GM20000 (cell line): ENCODE data around the gene RPL18A.

Experiments
- DNase-seq: peaks from one replicate; pipeline ENCODE4 v3.0.0; 2012; ENCODE audit warnings: low spot score
- TF ChIP-seq, protein P1 (sequence below): IDR thresholded peaks from 2 replicates; pipeline ENCODE4 v1.5.1; 2012; ENCODE audit warnings: mild to moderate bottlenecking, control low read depth; ENCODE audit errors: extremely low read depth, missing control alignments

Gene RPL18A

GRCh38 chr19:17826508-17827056, 33.1 kb upstream of the RPL18A start:
- TF ChIP-seq, protein P1, sequence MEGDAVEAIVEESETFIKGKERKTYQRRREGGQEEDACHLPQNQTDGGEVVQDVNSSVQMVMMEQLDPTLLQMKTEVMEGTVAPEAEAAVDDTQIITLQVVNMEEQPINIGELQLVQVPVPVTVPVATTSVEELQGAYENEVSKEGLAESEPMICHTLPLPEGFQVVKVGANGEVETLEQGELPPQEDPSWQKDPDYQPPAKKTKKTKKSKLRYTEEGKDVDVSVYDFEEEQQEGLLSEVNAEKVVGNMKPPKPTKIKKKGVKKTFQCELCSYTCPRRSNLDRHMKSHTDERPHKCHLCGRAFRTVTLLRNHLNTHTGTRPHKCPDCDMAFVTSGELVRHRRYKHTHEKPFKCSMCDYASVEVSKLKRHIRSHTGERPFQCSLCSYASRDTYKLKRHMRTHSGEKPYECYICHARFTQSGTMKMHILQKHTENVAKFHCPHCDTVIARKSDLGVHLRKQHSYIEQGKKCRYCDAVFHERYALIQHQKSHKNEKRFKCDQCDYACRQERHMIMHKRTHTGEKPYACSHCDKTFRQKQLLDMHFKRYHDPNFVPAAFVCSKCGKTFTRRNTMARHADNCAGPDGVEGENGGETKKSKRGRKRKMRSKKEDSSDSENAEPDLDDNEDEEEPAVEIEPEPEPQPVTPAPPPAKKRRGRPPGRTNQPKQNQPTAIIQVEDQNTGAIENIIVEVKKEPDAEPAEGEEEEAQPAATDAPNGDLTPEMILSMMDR: no peak
- no peak for DNase-seq

GRCh38 chr19:17829855-17830566, 29.7 kb upstream of the RPL18A start:
- no peak for DNase-seq
- TF ChIP-seq, protein P1: no peak

GRCh38 chr19:17830567-17831418, 28.9 kb upstream of the RPL18A start:
- DNase-seq: peak; percentile 74

GRCh38 chr19:17831419-17831888, 28.3 kb upstream of the RPL18A start:
- TF ChIP-seq, protein P1: no peak
- DNase-seq: no peak

More at GRCh38 chr19:17830567-17831418, 28.9 kb upstream of the RPL18A start:
- TF ChIP-seq, protein P1: no peak

DNA sequence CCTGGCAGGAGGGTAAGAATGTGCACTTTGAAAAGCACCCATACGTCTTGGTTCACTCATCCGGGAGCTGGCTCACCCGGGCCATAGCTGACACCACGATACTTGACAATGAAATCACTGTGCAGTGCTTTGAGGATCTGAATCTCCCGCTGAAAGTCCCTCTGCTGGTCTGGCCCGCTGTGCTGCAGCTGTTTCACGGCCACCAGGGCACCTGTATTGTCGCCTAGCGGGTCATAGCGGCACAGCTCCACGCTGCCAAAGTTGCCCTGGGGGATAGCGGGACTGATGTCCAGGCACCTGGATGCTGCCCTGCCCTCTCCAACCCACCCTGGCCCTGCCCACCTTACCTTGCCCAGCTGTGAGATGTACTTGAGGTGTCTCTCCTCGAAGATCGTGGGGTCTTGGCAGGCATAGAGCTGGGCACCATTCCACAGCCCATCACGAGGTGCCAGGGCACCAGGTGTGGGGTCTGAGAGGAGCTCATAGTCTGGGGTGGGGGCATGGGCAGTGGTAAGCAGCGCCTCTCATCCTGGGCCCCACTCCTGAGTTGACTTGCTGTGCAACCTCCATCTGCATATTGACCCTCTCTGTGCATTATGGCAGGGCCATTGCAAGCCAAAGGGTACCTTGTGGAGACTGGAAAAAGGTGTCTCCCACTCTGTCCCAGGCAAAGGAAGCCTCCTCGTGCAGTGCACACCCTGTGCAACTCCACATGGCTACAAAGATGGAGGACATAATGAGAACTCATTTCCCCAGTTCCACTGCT, 27.1 kb upstream of the RPL18A start:
- TF ChIP-seq, protein P1: no peak
- DNase-seq: no peak

DNA sequence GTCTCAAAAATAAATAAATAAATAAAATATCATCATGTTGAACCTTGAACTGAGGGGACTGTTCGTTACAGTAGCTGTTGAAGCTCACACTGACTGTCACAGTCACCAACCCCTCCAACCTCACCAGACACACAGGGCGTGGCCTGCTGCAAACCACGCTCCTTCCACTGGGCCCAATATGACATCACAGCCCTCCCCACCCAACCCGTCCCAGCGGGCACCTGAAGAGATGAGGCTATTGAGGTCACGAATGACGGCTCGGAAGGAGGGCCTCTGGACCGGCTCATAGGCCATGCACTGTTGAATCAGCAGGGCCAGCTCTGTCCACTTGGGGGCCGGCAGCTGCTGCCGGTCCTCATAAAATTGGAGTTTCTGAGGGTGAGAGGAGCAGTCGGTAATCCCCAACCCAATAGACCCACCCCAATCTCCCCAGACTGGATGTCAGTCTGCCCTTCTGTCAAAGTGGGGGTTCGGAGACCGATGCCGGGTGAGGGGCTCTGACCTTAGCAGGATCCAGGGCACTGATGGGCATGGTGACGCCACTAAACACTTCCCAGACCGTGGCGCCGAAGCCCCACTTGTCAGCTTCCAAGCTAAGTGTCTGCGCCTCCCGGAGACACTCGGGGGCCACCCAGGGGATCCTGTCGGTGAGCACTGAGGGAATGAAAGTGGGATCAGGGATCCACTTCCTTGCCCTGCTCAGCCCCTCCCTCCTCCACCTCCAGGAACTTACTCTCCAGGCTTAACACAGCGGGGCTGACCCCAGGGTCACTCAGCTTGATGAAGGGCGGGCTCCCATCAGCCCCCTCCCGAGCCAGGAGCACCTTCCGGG, 25.1 kb upstream of the RPL18A start:
- DNase-seq: no peak
- TF ChIP-seq, protein P1: no peak
